Astrocyte (in vitro differentiated cells and primary cell): Measurements from ENCODE around the gene KIF26B. TPM values are rescaled to one million over a fixed set of nuclear protein-coding genes. Genes with fewer than 3 reads are reported as not detected.

Source experiments
- DNase-seq: peaks from one replicate; pipeline ENCODE4 v3.0.0-alpha.2; 2010; ENCODE audit warnings: low read depth
- FAIRE-seq: peaks from 2 replicates; lab custom pipeline; 2011; peaks lifted over from hg19 to GRCh38; lab: Jason Lieb, UNC
- H2AFZ ChIP-seq: 2 replicates; pipeline ENCODE4 v1.6.0; 2012; ENCODE audit warnings: low read depth, low read length, inconsistent platforms
- H3K27ac ChIP-seq: 2 replicates; pipeline ENCODE4 v1.5.1; 2011; ENCODE audit warnings: low read depth, low read length, inconsistent platforms
- H3K27me3 ChIP-seq: 2 replicates; pipeline ENCODE4 v1.6.0; 2011; ENCODE audit warnings: low read length, inconsistent platforms; ENCODE audit not compliant: insufficient read depth
- H3K36me3 ChIP-seq: 2 replicates; pipeline ENCODE4 v1.5.1; 2011; ENCODE audit warnings: low read length, inconsistent platforms; ENCODE audit not compliant: insufficient read depth
- H3K4me1 ChIP-seq: 2 replicates; pipeline ENCODE4 v1.5.1; 2011; ENCODE audit warnings: low read length, inconsistent platforms; ENCODE audit not compliant: insufficient read depth
- H3K4me2 ChIP-seq: 2 replicates; pipeline ENCODE4 v1.6.0; 2012; ENCODE audit warnings: low read length, inconsistent platforms
- H3K4me3 ChIP-seq: 2 replicates; pipeline ENCODE4 v1.5.1; 2011; ENCODE audit warnings: low read depth, mild to moderate bottlenecking, low read length, inconsistent platforms; ENCODE audit not compliant: insufficient read depth
- H3K79me2 ChIP-seq: 2 replicates; pipeline ENCODE4 v1.6.0; 2012; ENCODE audit warnings: mild to moderate bottlenecking, low read length, inconsistent platforms; ENCODE audit not compliant: insufficient read depth
- H3K9ac ChIP-seq: 2 replicates; pipeline ENCODE4 v1.6.0; 2012; ENCODE audit warnings: mild to moderate bottlenecking, low read length, inconsistent platforms
- H3K9me3 ChIP-seq: 2 replicates; pipeline ENCODE4 v1.5.1; 2012; ENCODE audit warnings: low read depth, mild to moderate bottlenecking, low read length, inconsistent platforms; ENCODE audit not compliant: insufficient read depth
- H4K20me1 ChIP-seq: 2 replicates; pipeline ENCODE4 v1.6.0; 2012; ENCODE audit warnings: low read length, inconsistent platforms; ENCODE audit not compliant: insufficient read depth
- H3K27ac Mint-ChIP-seq: one replicate; pipeline ENCODE4 v1.8.0; 2021; ENCODE audit warnings: mild to moderate bottlenecking, mixed read lengths; ENCODE audit not compliant: unreplicated experiment
- H3K27me3 Mint-ChIP-seq: one replicate; pipeline ENCODE4 v1.8.0; 2021; ENCODE audit warnings: low read depth, mixed read lengths; ENCODE audit not compliant: unreplicated experiment
- H3K36me3 Mint-ChIP-seq: one replicate; pipeline ENCODE4 v1.8.0; 2021; ENCODE audit warnings: low read depth, mixed read lengths; ENCODE audit not compliant: unreplicated experiment
- H3K4me1 Mint-ChIP-seq: one replicate; pipeline ENCODE4 v1.8.0; 2021; ENCODE audit warnings: low read depth, mixed read lengths; ENCODE audit not compliant: unreplicated experiment
- H3K4me3 Mint-ChIP-seq: one replicate; pipeline ENCODE4 v1.8.0; 2021; ENCODE audit warnings: mild to moderate bottlenecking, moderate library complexity, mixed read lengths; ENCODE audit not compliant: unreplicated experiment
- H3K9me3 Mint-ChIP-seq: one replicate; pipeline ENCODE4 v1.8.0; 2021; ENCODE audit warnings: mild to moderate bottlenecking, mixed read lengths; ENCODE audit not compliant: unreplicated experiment
- EZH2 ChIP-seq: IDR thresholded peaks from 2 replicates; pipeline ENCODE4 v1.6.1; 2012; ENCODE audit warnings: mild to moderate bottlenecking, low read length, inconsistent platforms; ENCODE audit not compliant: insufficient read depth
- total RNA-seq: library from RNA; stranded (reverse); gene quantifications from 2 replicates; pipeline ENCODE4 v1.2.1, GENCODE V29; 2021
- TF ChIP-seq, protein P1 (sequence below): IDR thresholded peaks from 2 replicates; pipeline ENCODE4 v1.5.1; 2011; ENCODE audit warnings: low read depth, mild to moderate bottlenecking, inconsistent platforms, low read length, moderate library complexity; ENCODE audit not compliant: insufficient read depth

Gene KIF26B
- total RNA-seq, 1 donor from 2014 or later: 6.8 TPM

DNA sequence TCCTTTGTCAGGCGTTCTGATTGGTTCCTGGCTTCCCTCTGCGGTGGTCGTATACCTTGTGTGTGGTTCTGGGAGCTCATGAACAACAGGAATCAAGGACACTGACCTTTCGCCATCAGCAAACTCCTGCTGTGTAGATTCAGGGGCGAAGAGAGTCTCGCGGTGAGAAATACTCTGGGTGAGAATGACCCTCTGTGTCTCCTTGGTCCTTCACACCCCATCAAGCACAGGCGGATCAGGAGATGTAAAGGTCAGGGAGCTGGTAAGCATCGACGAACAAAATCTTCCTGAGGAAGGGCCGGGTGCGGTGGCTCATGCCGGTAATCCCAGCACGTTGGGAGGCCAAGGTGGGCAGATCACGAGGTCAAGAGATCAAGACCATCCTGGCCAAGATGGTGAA lies 207.2 kb downstream of the KIF26B start:
- no peaks in the 10 kb centered on the region for H3K36me3 ChIP-seq
- peaks cover 6% of the 10 kb centered on the region for H4K20me1 ChIP-seq
- Mint-ChIP-seq H3K27me3 (peaks cover 2% of the 10 kb centered on the region), H3K4me1 (peaks cover 5% of the 10 kb centered on the region), H3K9me3 (no peaks in the 10 kb centered on the region), H3K4me3 (no peak overlapping the region), H3K36me3 (peaks cover 8% of the 10 kb centered on the region), H3K27ac (no peak overlapping the region)
- TF ChIP-seq, protein P1, sequence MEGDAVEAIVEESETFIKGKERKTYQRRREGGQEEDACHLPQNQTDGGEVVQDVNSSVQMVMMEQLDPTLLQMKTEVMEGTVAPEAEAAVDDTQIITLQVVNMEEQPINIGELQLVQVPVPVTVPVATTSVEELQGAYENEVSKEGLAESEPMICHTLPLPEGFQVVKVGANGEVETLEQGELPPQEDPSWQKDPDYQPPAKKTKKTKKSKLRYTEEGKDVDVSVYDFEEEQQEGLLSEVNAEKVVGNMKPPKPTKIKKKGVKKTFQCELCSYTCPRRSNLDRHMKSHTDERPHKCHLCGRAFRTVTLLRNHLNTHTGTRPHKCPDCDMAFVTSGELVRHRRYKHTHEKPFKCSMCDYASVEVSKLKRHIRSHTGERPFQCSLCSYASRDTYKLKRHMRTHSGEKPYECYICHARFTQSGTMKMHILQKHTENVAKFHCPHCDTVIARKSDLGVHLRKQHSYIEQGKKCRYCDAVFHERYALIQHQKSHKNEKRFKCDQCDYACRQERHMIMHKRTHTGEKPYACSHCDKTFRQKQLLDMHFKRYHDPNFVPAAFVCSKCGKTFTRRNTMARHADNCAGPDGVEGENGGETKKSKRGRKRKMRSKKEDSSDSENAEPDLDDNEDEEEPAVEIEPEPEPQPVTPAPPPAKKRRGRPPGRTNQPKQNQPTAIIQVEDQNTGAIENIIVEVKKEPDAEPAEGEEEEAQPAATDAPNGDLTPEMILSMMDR: no peak
- no peak for TF ChIP-seq EZH2
- H3K4me1 ChIP-seq: no peaks in the 10 kb centered on the region
- no peak overlapping the region for H2AFZ ChIP-seq
- no peak overlapping the region for H3K27ac ChIP-seq
- no peak overlapping the region for H3K9ac ChIP-seq
- H3K79me2 ChIP-seq: no peaks in the 10 kb centered on the region
- H3K9me3 ChIP-seq: no peaks in the 10 kb centered on the region
- DNase-seq (no peak), FAIRE-seq (no peak)
- H3K4me2 ChIP-seq: no peak overlapping the region
- H3K4me3 ChIP-seq: no peak overlapping the region
- H3K27me3 ChIP-seq: no peaks in the 10 kb centered on the region

DNA sequence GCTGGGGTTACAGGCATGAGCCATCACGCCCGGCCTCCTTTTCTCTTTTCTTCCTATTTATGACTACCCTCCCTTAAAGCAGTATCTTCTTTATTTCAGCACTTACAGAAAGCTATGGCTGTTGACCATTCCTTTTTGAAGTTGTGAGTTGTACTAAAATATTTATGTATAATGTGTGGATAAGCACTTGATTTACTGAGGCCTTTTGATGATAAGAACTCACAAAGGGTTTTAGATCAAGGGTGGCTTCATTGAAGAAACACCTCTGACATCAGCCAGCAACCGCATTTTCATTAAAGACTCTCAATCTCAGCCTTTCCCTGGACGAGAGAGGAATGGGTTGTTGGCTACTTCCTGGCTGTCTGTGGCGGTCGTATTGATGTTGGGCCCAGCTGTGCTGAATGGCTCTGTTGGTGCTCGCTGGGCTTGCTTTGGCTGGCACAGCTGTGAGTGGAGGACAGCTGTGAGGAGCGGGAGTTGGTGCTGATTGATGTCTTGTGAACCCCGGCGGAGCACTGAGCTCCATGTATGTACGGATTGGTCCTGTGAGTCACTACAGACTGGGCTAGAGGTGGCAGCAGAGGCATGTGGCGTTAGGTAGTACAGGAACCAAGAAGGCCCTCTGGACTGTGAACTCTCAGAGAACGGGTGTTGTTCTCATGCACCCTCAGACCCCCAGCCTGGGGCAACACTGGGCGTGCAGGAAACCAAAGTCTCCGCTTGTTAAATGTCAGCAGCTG lies 208.8 kb downstream of the KIF26B start:
- H2AFZ ChIP-seq: no peak overlapping the region
- DNase-seq: no peak
- Mint-ChIP-seq H3K9me3 (peaks cover 2% of the 10 kb centered on the region), H3K4me1 (peaks cover 2% of the 10 kb centered on the region), H3K27me3 (peaks cover 2% of the 10 kb centered on the region), H3K36me3 (peaks cover 12% of the 10 kb centered on the region), H3K4me3 (no peak overlapping the region), H3K27ac (no peak overlapping the region)
- no peak overlapping the region for H3K27ac ChIP-seq
- no peak for TF ChIP-seq EZH2
- TF ChIP-seq, protein P1: no peak
- no peaks in the 10 kb centered on the region for H3K79me2 ChIP-seq
- H3K9me3 ChIP-seq: no peaks in the 10 kb centered on the region
- peaks cover 6% of the 10 kb centered on the region for H4K20me1 ChIP-seq
- H3K4me3 ChIP-seq: no peak overlapping the region
- FAIRE-seq: no peak
- no peak overlapping the region for H3K4me2 ChIP-seq
- H3K4me1 ChIP-seq: no peaks in the 10 kb centered on the region
- no peaks in the 10 kb centered on the region for H3K27me3 ChIP-seq
- no peak overlapping the region for H3K9ac ChIP-seq
- H3K36me3 ChIP-seq: no peaks in the 10 kb centered on the region
